Measurements from ENCODE around the gene SPC24.
"Not testable (repeated sequence)": the region's sequence is repeated elsewhere in the genome, so short reads cannot be mapped to it uniquely, and the experiment has no call there.

The SPC24 gene

GRCh38 chr19:11125994-11126685 lies 29.4 kb downstream of the SPC24 start:
- peak; percentile 47 for DNase-seq (ENCODE audit: low read depth)

GRCh38 chr19:11124157-11124556 lies 31.4 kb downstream of the SPC24 start:
- DNase-seq (ENCODE audit: low read depth) = not testable (repeated sequence)

- DNase-seq (ENCODE audit: low read depth) = no peak
These were observed 32.5 kb downstream of the SPC24 start for GRCh38 chr19:11123114-11123513.

DNA sequence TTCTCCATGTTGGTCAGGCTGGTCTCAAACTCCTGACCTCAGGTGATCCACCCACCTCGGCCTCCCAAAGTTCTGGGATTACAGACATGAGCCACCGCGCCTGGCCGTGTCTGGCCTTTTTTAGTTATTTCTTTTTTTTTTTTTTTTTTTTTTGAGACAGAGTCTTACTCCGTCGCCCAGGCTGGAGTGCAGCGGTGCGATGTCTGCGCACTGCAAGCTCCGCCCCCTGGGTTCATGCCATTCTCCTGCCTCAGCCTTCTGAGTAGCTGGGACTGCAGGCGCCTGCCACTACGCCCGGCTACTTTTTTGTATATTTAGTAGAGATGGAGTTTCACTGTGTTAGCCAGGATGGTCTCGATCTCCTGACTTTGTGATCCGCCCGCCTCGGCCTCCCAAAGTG lies 33.6 kb downstream of the SPC24 start:
- DNase-seq (ENCODE audit: low read depth) = not testable (repeated sequence)

DNA sequence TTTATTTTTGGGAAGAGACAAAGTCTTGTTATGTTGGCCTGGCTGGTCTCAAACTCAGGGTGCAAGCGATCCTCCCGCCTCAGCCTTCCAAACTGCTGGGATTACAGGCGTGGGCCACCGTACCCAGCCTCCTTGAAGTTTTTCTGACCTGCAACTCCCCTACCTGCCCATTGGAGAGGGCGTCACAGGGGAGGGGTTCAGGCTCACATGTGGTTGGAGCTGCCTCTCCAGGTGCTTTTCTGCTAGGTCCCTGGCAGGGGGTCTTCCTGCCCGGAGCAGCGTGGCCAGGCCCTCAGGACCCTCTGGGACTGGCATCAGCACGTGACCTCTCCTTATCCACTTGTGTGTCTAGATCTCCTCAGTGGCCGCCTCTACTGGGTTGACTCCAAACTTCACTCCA lies 39.1 kb downstream of the SPC24 start:
- DNase-seq (ENCODE audit: low read depth) = no peak

DNA sequence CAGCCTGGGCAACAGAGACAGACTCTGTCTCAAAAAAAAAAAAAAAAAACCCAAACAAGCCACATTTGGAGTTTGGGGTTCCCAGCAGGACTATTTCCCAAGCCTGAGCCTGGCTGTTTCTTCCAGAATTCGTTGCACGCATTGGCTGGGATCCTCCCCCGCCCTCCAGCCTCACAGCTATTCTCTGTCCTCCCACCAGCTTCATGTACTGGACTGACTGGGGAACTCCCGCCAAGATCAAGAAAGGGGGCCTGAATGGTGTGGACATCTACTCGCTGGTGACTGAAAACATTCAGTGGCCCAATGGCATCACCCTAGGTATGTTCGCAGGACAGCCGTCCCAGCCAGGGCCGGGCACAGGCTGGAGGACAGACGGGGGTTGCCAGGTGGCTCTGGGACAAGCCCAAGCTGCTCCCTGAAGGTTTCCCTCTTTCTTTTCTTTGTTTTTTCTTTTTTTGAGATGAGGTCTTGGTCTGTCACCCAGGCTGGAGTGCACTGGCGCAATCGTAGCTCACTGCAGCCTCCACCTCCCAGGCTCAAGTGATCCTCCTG lies 39.6 kb downstream of the SPC24 start:
- no peak for DNase-seq (ENCODE audit: low read depth)

GRCh38 chr19:11115042-11115441 lies 40.5 kb downstream of the SPC24 start:
- DNase-seq (ENCODE audit: low read depth) = no peak

GRCh38 chr19:11113140-11113708 lies 42.4 kb downstream of the SPC24 start:
- DNase-seq (ENCODE audit: low read depth) = no peak

DNA sequence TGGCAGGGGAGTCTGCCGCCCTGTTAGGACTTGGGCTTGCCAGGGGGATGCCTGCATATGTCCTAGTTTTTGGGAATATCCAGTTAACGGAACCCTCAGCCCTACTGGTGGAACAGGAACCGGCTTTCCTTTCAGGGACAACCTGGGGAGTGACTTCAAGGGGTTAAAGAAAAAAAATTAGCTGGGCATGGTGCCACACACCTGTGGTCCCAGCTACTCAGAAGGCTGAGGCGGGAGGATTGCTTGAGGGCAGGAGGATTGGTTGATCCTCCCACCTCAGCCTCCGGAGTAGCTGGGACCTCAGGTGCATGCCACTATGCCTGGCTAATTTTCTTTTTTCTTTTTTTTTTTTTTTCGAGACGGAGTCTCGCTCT lies 43.8 kb downstream of the SPC24 start:
- DNase-seq (ENCODE audit: low read depth) = no peak

DNA sequence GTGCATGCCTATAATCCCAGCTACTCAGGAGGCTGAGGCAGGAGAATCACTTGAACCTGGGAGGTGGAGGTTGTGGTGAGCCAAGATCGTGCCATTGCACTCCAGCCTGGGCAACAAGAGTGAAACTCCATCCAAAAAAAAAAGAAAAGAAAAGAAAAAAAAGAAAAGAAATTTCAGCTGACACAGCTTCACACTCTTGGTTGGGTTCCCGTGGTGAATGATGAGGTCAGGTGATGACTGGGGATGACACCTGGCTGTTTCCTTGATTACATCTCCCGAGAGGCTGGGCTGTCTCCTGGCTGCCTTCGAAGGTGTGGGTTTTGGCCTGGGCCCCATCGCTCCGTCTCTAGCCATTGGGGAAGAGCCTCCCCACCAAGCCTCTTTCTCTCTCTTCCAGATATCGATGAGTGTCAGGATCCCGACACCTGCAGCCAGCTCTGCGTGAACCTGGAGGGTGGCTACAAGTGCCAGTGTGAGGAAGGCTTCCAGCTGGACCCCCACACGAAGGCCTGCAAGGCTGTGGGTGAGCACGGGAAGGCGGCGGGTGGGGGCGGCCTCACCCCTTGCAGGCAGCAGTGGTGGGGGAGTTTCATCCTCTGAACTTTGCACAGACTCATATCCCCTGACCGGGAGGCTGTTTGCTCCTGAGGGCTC lies 44.3 kb downstream of the SPC24 start:
- DNase-seq (ENCODE audit: low read depth) = no peak

- DNase-seq (ENCODE audit: low read depth) = no peak
These were observed 46.8 kb downstream of the SPC24 start for GRCh38 chr19:11108746-11109145.

DNA sequence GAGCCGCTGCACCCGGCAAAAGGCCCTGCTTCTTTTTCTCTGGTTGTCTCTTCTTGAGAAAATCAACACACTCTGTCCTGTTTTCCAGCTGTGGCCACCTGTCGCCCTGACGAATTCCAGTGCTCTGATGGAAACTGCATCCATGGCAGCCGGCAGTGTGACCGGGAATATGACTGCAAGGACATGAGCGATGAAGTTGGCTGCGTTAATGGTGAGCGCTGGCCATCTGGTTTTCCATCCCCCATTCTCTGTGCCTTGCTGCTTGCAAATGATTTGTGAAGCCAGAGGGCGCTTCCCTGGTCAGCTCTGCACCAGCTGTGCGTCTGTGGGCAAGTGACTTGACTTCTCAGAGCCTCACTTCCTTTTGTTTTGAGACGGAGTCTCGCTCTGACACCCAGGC lies 49.1 kb downstream of the SPC24 start:
- DNase-seq (ENCODE audit: low read depth) = no peak

GRCh38 chr19:11105014-11105636 lies 50.5 kb downstream of the SPC24 start:
- DNase-seq (ENCODE audit: low read depth) = no peak

DNA sequence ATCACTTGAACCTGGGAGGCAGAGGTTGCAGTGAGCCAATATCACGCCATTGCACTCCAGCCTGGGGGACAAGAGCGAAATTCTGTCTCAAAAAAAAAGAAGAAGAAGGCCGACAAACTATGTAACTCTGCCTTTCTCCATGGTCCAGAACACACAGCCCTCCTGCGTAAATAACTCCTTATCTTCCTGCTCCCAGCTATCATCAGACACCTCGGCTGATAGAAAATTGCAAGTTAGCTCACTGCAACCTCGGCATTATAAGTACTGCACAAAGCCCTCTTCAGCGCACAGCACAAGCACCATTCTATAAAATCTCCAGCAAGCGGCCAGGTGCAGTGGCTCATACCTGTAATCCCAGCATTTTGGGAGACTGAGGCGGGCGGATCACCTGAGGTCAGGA lies 51.9 kb downstream of the SPC24 start:
- DNase-seq (ENCODE audit: low read depth) = not testable (repeated sequence)

GRCh38 chr19:11102944-11103343 lies 52.6 kb downstream of the SPC24 start:
- no peak for DNase-seq (ENCODE audit: low read depth)

- DNase-seq (ENCODE audit: low read depth) = no peak
These were observed 54.5 kb downstream of the SPC24 start for GRCh38 chr19:11101057-11101456.

GRCh38 chr19:11100049-11100448 lies 55.5 kb downstream of the SPC24 start:
- DNase-seq (ENCODE audit: low read depth) = no peak

DNA sequence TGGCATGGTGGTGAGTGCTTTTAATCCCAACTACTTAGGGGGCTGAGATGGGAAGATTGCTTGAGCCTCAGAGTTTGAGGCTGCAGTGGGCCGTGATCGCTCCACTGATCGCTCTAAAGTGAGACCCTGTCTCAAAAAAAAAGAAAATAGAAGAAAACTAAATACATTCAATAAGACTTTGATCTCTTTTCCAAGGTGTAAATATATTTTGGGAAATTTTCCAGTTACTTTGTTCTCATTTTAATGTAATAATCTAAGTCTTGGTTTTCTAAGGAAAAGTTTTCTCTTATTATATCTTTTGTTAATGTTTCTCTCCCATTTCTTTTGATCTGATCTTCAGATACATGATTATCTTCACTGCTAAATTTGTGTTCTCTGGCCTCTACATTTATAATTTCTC lies 56.7 kb downstream of the SPC24 start:
- DNase-seq (ENCODE audit: low read depth) = no peak

DNA sequence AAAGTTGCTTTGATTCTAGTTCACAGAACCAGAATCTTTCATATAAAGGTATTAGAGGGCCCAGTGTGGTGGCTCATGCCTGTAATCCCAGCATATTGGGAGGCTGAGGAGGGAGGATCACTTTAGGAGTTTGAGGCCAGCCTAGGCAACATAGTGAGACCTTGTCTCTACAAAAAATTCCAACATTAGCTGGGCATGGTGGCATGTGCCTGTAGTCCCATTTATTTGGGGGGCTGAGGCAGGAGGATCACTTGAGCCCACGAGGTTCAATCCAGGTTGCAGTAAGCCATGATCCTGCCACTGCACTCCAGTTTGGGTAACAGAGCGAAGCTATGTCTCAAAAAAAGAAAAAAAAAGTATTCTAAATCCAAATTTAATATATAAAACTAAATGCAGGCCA lies 57.3 kb downstream of the SPC24 start:
- no peak for DNase-seq (ENCODE audit: low read depth)

DNA sequence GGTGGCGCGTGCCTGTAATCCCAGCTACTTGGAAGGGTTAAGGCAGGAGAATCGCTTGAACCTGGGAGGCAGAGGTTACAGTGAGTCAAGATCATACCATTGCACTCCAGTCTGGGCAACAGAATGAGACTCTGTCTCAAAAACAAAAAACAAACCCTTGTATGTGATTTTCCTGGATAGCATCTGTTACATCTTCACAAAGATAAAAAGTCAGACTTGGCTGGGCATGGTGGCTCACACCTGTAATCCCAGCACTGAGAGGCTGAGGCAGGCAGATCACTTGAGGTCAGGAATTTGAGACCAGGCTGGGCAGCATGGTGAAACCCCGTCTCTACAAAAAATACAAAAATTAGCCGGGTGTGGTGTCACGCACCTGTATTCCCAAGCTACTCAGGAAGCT lies 58.2 kb downstream of the SPC24 start:
- not testable (repeated sequence) for DNase-seq (ENCODE audit: low read depth)

DNA sequence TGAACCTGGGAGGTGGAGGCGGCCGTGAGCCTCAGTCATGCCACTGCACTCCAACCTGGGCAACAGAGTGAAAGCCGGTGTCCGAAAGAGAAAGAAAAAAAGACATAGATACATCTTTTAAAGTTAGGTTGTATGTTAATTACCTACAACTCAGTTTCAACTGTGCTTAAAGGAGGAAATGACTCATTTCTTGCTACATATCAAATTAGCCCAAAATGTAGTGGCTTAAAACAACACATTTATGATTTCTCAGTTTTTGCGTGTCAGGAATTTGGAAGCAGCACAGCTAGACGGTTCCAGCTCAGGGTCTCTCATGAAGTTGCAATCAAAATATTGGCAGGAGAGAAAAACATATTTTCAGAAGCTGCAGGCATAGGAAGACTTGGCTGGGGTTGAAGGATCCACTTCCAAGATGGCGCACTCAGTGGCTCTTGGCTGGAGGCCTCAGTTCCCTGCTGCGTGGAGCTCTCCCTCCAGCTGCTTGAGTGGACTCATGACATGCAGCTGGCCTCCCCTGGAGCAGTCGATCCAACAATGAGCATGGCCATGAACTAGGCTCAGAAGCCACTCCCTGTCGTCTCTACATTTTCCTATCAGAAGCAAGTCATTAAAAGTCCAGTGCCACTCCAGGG lies 59.3 kb downstream of the SPC24 start:
- DNase-seq (ENCODE audit: low read depth) = no peak

Data from HS-27A (cell line).